ENCODE measurements around the gene PDCD4.

PDCD4 gene

DNA sequence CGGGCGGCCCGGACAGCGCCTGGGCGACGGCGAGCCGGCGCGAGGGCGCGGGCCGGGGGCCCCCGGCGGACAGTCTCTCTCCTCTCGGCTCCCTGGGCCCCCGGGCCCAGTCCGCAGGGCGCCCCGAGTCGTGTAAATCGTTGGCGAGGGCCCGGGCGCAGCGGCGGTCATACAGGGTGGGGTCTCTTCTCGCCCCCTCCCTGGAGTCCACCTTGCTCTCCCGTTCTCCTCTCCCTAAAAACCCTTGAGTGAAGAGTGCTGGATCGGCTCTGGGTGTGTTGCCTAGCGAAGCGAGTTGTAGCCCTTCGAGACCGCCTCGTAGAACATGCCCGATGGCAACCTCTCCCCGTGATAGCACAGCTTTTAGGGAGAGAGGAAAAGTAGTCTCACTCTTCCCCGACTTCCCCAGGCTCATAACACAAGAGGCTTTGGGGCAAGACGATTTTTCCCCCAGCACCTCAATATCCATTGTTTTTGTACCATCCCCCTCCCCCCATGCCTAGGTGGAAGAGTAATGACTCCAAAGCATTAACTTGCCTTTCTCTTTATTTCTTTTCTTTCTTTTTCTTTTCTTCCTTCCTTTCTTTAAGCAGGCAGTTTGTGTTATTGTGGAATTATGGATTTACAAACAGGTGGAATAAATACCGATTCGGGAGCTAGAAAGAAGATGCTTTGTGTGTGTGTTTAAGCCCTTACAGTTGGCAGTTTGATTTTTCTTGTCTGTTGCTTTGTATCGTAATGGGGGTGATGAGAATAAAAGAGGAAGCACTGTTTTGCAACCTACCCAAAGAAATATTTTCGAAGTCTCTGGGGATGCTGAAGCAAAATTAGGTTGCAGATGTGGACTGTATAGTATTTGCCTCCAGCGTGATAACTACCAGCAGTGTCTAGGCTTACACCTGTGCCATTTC lies 48.5 kb downstream of the PDCD4 start:
- H3K27ac ChIP-seq = peak overlapping the region; percentile 94
- TF ChIP-seq, protein P1, sequence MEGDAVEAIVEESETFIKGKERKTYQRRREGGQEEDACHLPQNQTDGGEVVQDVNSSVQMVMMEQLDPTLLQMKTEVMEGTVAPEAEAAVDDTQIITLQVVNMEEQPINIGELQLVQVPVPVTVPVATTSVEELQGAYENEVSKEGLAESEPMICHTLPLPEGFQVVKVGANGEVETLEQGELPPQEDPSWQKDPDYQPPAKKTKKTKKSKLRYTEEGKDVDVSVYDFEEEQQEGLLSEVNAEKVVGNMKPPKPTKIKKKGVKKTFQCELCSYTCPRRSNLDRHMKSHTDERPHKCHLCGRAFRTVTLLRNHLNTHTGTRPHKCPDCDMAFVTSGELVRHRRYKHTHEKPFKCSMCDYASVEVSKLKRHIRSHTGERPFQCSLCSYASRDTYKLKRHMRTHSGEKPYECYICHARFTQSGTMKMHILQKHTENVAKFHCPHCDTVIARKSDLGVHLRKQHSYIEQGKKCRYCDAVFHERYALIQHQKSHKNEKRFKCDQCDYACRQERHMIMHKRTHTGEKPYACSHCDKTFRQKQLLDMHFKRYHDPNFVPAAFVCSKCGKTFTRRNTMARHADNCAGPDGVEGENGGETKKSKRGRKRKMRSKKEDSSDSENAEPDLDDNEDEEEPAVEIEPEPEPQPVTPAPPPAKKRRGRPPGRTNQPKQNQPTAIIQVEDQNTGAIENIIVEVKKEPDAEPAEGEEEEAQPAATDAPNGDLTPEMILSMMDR (conservative IDR thresholded peaks at IDR 0.05) = no peak

DNA sequence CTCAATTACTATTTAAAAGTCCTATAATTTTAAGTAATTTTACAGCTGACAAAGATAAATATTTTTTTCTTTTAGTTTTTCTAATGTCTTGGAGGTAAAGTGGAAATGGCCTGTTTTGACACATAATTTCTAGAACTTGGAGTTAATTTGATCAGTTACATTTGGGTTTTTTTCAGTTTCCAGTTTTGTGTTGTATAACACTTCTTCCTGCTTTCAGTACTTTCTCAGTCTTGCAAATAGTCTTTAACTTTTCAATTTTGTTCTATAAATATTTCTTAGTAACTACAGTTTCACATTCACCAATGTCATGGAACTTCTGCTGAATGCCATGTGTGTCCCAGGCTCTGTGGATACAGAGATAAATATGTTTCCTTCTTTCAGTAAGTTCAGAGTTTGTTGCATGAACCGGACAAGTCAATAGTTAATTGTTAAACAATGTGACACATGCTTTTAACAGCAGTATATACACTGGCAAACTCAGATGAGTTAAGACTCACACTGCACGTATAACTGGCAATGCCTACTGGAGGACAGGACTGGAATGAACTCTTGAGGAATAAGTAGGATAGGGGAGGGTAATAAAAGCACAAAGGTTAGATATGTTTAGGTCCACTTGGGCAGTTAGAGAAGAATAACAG lies 52.2 kb downstream of the PDCD4 start:
- H3K27ac ChIP-seq = no peak overlapping the region
- TF ChIP-seq, protein P1 (conservative IDR thresholded peaks at IDR 0.05) = no peak

DNA sequence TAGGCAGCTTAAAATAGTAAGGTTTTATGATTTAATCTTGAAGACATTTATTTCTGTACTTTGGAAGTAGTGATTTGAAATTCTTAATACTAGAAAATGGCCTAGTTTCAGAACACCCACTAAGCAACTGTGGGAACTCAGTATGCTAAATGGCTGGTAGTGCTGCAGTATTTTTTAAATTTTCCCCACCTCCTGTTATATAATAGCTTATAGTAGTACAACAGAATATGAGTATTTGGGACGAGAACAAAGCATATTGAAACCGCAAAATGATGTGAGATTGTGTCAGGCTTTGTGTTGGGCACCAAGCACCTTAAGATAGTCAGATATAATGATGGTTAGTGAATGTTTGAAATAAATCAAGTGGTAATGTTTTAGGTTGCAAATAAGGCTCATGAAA lies 55.7 kb downstream of the PDCD4 start:
- TF ChIP-seq, protein P1 (conservative IDR thresholded peaks at IDR 0.05) = no peak
- no peak overlapping the region for H3K27ac ChIP-seq

DNA sequence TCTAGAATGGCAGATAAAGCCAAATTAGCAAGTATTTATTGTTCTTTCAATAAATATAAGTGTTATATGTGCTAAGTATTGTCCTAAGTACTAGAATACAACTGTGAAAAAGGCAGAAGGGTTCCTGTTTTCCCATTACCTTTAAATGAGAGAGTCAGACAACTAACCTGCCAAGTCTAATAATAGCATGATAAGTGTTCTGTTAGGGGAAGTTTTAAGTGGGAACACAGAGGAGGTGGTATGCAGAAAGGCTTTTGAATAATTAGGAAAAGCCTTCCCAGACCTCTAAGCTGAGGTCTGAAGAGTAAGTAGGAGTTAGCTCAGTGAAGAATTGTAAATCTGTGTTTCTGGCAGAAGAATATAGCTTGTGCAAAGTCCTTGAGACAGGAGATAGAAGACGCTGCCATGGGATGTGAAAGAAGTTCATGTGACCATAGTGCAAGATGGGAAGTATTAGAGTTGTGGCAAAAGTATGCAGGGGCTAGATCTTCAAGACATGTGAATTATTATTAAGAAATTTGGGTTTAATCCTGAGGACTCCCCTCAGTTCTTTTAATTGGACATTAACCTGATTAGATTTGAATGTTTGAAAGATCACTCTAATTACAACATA lies 60.1 kb downstream of the PDCD4 start:
- H3K27ac ChIP-seq = no peak overlapping the region
- TF ChIP-seq, protein P1 (conservative IDR thresholded peaks at IDR 0.05) = no peak

DNA sequence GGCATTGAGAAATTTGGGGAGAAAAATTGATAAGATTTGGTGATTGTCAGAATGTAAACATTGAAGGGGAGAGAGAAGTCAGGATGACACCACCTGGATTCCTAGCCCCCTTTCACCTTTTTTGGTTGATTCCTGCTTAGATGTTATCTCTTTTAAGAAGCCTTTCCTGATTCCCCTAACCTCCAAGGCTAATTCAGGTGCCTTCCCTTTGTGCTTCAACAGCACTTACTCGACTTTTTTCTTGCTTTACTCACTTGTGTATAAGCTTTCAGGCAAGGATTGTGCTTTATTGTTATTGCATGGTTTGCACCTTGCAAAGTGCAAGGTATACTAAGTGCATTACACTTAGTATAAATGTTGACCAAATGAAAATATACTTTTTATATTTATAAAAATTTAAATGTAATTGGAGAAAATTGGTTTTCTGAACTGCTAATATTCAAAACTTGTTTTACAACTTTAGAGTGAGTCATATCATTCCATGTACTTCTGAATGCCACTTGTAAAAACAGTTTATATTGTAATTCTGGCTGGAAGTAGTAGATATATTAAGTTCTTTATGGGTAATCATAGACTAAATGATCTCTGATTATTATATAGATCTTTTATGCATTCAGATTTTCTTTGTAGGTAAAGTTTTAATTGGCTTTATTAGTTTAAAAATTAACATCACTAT lies 60.9 kb downstream of the PDCD4 start:
- TF ChIP-seq, protein P1 (conservative IDR thresholded peaks at IDR 0.05) = no peak
- H3K27ac ChIP-seq = no peak overlapping the region

DNA sequence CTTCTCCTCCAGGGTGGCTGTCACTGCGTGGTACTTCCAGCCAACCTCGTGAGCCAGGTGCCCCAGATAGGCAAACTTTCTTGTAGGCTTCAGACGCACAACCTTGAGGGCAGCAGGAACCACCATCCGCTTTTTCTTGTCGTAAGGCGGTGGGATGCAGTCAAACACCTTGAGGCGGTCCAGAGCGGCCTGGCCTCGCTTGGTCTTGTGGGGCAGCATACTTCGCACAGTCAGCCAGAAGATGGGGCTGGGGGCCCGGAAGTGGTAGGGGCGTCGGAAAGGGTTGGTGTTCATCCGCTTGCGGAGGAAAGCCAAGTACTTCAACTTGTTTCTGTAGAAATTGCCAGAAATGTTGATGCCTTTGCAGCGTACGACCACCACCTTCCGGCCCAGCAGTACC lies 65.0 kb downstream of the PDCD4 start:
- no peak overlapping the region for H3K27ac ChIP-seq
- TF ChIP-seq, protein P1 (conservative IDR thresholded peaks at IDR 0.05) = no peak

DNA sequence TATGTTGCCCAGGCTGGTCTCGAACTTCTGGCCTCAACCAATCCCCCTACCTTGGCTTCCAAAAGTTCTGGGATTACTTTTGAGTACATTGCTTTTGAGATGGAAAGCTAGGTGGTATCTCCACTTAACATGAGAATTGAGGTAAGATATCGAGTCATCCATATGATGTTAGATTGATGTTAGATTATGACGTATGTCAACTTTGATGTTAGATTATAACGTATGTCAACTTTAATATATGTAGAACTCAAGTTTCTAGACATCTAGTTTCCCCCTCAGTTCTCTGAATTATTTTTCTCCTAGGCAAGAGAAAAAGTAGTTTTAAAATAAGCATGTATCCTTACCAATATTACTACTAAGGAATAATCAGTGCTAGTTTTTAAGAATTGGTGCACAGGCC lies 67.7 kb downstream of the PDCD4 start:
- H3K27ac ChIP-seq = no peak overlapping the region
- TF ChIP-seq, protein P1 (conservative IDR thresholded peaks at IDR 0.05) = no peak
